Right atrium auricular region (tissue), 2 donors: ENCODE results near the gene TEX11. TPM values are rescaled to one million over a fixed set of nuclear protein-coding genes. Genes with fewer than 3 reads are reported as not detected.
"Not testable (repeated sequence)": the region's sequence is repeated elsewhere in the genome, so short reads cannot be mapped to it uniquely, and the experiment has no call there.

Experiments used
- DNase-seq: peaks from one replicate; pipeline ENCODE4 v3.0.0-alpha.2; 2019; ENCODE audit warnings: low spot score
- H3K27ac ChIP-seq, 2 donors: fragments of 200-600 bp; sonication (generic); 1 replicate in 1 of 2; 2 replicates in 1 of 2; pipeline ENCODE4 v1.5.1; 2016 to 2019
- H3K27me3 ChIP-seq, 2 donors: fragments of 200-600 bp; sonication (generic); one replicate each; pipeline versions ENCODE4 v1.5.1 to v1.6.0; 2017 to 2019
- H3K36me3 ChIP-seq: fragments of 200-600 bp; sonication (generic); one replicate; pipeline ENCODE4 v1.5.1; 2016
- H3K4me1 ChIP-seq, 2 donors: fragments of 200-600 bp; sonication (generic); one replicate each; pipeline versions ENCODE4 v1.5.1 to v1.6.0; 2017 to 2019
- H3K4me3 ChIP-seq, 2 donors: fragments of 200-600 bp; sonication (generic); 1 replicate in 1 of 2; 2 replicates in 1 of 2; pipeline ENCODE4 v1.5.1; 2017 to 2019; ENCODE audit warnings: mild to moderate bottlenecking in 1 of 2, moderate library complexity in 1 of 2
- H3K9me3 ChIP-seq, 2 donors: fragments of 200-600 bp; sonication (generic); one replicate each; pipeline ENCODE4 v1.5.1; 2019
- total RNA-seq, 2 donors: library from RNA; depleted of rRNA; stranded (reverse); fragments of >200 nt; gene quantifications; one replicate each; pipeline ENCODE4 v1.1.0, GENCODE V29; 2016
- TF ChIP-seq, protein P1 (sequence below), 2 donors: fragments of 200-600 bp; sonication (generic); IDR thresholded peaks; one replicate each; pipeline ENCODE4 v1.5.1; 2019; ENCODE audit warnings: antibody characterized with exemption in 2 of 2

Gene TEX11
- total RNA-seq, 2 donors from 2014 or later: not detected

GRCh38 chrX:70527053-70527452, 381.5 kb downstream of the TEX11 start:
- H3K4me3 ChIP-seq: no peak overlapping the region
- no peaks in the 10 kb centered on the region for H3K9me3 ChIP-seq
- H3K36me3 ChIP-seq: no peaks in the 10 kb centered on the region
- H3K4me1 ChIP-seq: no peaks in the 10 kb centered on the region
- DNase-seq: no peak
- H3K27me3 ChIP-seq: no peaks in the 10 kb centered on the region
- H3K27ac ChIP-seq: no peak overlapping the region
- TF ChIP-seq, protein P1, sequence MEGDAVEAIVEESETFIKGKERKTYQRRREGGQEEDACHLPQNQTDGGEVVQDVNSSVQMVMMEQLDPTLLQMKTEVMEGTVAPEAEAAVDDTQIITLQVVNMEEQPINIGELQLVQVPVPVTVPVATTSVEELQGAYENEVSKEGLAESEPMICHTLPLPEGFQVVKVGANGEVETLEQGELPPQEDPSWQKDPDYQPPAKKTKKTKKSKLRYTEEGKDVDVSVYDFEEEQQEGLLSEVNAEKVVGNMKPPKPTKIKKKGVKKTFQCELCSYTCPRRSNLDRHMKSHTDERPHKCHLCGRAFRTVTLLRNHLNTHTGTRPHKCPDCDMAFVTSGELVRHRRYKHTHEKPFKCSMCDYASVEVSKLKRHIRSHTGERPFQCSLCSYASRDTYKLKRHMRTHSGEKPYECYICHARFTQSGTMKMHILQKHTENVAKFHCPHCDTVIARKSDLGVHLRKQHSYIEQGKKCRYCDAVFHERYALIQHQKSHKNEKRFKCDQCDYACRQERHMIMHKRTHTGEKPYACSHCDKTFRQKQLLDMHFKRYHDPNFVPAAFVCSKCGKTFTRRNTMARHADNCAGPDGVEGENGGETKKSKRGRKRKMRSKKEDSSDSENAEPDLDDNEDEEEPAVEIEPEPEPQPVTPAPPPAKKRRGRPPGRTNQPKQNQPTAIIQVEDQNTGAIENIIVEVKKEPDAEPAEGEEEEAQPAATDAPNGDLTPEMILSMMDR (IDR thresholded peaks at IDR 0.05): no peak

- no peak overlapping the region for H3K4me3 ChIP-seq
- DNase-seq: no peak
- H3K4me1 ChIP-seq: no peaks in the 10 kb centered on the region
- H3K27ac ChIP-seq: no peak overlapping the region
- no peaks in the 10 kb centered on the region for H3K27me3 ChIP-seq
- TF ChIP-seq, protein P1 (IDR thresholded peaks at IDR 0.05): no peak
- no peaks in the 10 kb centered on the region for H3K36me3 ChIP-seq
- H3K9me3 ChIP-seq: peaks cover 0 to 6% of the 10 kb centered on the region in 2 donors
These were observed 382.8 kb downstream of the TEX11 start for GRCh38 chrX:70525733-70526132.

GRCh38 chrX:70515692-70516091, 392.8 kb downstream of the TEX11 start:
- H3K4me3 ChIP-seq, H3K27ac ChIP-seq, H3K4me1 ChIP-seq, H3K36me3 ChIP-seq, DNase-seq, H3K27me3 ChIP-seq: not testable (repeated sequence)
- H3K9me3 ChIP-seq: peaks cover 0 to 11% of the 10 kb centered on the region in 2 donors

GRCh38 chrX:70515270-70515669, 393.2 kb downstream of the TEX11 start:
- H3K4me1 ChIP-seq, H3K4me3 ChIP-seq, H3K27ac ChIP-seq, H3K27me3 ChIP-seq, DNase-seq, H3K9me3 ChIP-seq, H3K36me3 ChIP-seq: not testable (repeated sequence)

DNA sequence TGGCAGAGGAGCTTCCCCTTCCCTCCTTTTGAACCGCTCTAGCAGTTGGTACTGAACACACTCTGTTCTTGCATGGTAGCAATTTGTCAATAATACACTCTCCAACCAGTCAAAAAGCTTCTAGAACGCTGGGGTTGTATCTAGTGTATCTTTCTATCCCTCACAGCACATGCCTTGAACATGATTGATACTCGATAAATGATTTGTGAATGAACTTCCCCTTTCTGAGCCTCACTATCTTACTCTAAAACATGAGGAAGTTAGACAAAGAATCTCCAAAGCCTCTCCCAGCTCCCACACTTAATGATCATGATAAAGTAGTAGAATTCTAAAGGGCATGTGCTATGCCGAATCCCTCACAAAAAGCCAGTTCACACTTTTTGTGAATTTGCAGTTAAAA, 399.4 kb downstream of the TEX11 start:
- Histone ChIP-seq H3K36me3 (no peaks in the 10 kb centered on the region), H3K4me3 (no peak overlapping the region), H3K9me3 (no peaks in the 10 kb centered on the region), H3K27ac (no peak overlapping the region), H3K27me3 (no peaks in the 10 kb centered on the region), H3K4me1 (no peaks in the 10 kb centered on the region)
- no peak for DNase-seq
- TF ChIP-seq, protein P1 (IDR thresholded peaks at IDR 0.05): no peak

DNA sequence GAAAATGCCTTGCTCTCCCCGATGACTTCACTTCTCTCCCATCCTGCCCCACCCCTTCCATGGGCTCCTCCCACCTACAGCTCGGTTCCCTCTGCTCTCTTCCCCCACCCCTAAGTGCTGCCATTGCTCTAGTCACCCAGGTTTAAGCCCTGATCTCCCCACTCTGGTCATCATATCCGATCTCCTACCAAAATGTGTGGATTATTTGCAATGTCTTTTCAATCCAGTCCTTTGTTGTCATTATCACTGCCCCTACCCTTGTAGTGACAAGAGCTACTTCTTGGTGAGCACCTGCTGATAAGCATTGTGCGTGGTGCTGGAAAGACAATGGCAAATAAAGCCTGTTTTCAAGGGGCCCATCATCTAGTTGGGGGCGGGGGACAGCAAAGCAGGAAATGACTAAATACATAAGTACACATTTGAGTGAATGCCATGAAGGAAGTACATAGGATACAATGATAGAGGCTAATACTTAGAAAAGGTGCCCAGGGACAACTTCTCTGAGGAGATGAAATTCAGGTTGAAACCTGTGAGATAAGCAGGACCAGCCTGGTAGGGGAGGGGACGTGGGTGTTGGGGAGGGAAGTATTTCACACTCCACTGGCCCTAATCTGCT, 400.1 kb downstream of the TEX11 start:
- TF ChIP-seq, protein P1 (IDR thresholded peaks at IDR 0.05): no peak
- Histone ChIP-seq H3K27me3 (no peaks in the 10 kb centered on the region), H3K9me3 (no peaks in the 10 kb centered on the region)

GRCh38 chrX:70505451-70505841, 403.1 kb downstream of the TEX11 start:
- no peak for DNase-seq
- H3K4me3 ChIP-seq: no peak overlapping the region
- no peaks in the 10 kb centered on the region for H3K9me3 ChIP-seq
- no peaks in the 10 kb centered on the region for H3K4me1 ChIP-seq
- H3K36me3 ChIP-seq: peaks cover 11% of the 10 kb centered on the region
- TF ChIP-seq, protein P1 (IDR thresholded peaks at IDR 0.05): no peak
- no peaks in the 10 kb centered on the region for H3K27me3 ChIP-seq
- H3K27ac ChIP-seq: no peak overlapping the region

More for the DNA sequence above, 400.1 kb downstream of the TEX11 start:
- Histone ChIP-seq H3K4me1 (no peaks in the 10 kb centered on the region), H3K36me3 (no peaks in the 10 kb centered on the region), H3K27ac (no peak overlapping the region), H3K4me3 (no peak overlapping the region)
- DNase-seq: no peak
